Fibroblast of lung (primary cell): ENCODE measurements around the gene KNCN.

Source experiments
- CTCF ChIP-seq, 2 donors: IDR thresholded peaks in 1 of 2; conservative IDR thresholded peaks in 1 of 2; 1 replicate in 1 of 2; 2 replicates in 1 of 2; pipeline ENCODE4 v1.5.1; 2011 to 2012; ENCODE audit warnings: low read length in 2 of 2, control low read depth in 1 of 2, inconsistent platforms in 1 of 2, low read depth in 1 of 2, mild to moderate bottlenecking in 1 of 2
- EZH2 ChIP-seq: IDR thresholded peaks from 2 replicates; pipeline ENCODE4 v1.5.1; 2012; ENCODE audit warnings: low read length, control low read depth, mild to moderate bottlenecking; ENCODE audit errors: missing control alignments

DNA sequence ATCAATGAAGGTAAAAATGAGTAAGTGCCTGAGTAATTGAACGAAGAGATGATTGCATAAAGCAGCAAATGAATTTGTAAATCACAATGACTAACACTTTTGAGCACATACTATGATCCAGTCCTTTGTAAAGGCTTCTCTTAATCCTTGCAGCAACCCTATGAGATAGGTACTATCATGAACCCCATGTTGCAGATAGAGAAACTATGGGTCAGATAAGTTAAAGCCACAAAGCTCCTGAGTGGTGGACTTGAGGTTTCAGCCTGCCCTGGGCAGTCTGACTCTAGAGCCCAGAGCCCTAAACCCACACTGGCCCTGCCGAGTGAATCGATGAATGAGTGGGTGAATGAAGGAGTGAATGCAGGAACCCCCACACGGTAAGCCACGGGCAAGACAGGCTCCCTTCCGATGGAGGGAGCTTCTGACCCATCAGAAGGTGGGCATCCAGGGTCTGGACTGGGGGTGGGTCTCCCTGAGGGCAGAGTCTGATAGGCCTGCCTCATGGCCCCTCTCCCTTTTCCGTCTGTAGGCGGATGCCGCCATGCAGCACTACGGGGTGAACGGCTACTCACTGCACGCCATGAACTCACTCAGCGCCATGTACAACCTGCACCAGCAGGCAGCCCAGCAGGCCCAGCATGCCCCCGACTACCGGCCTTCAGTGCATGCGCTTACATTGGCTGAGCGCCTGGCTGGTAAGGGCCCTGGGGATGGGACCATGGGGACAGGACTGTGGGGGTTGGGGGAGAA, 44.8 kb downstream of the KNCN start:
- TF ChIP-seq CTCF (conservative IDR thresholded peaks at IDR 0.05 in 1 of 2, IDR thresholded peaks at IDR 0.05 in 1 of 2; ENCODE audit: low read depth in 1 of 2, low read length in 2 of 2) (no peak), EZH2 (no peak)
